Gastroesophageal sphincter (tissue), 4 donors: ENCODE results near the gene FBXL4. TPM values are rescaled to one million over a fixed set of nuclear protein-coding genes. Genes with fewer than 3 reads are reported as not detected.

Source experiments
- ATAC-seq: fragments of 150-250 bp; one replicate; pipeline ENCODE4 v1.9.1; 2016; ENCODE audit warnings: mild to moderate bottlenecking, moderate library complexity
- H3K27ac ChIP-seq, 4 donors: fragments of 200-600 bp; sonication (generic) in 3 of 4; 1 replicate in 3 of 4; 2 replicates in 1 of 4; pipeline ENCODE4 v1.5.1; 2016 to 2019
- H3K27me3 ChIP-seq: fragments of 200-600 bp; sonication (generic); one replicate; pipeline ENCODE4 v1.5.1; 2019
- H3K36me3 ChIP-seq, 2 donors: fragments of 200-600 bp; sonication (generic); one replicate each; pipeline ENCODE4 v1.5.1; 2019; ENCODE audit warnings: control low read depth in 1 of 2
- H3K4me1 ChIP-seq, 3 donors: fragments of 200-600 bp; sonication (generic); 1 replicate in 2 of 3; 2 replicates in 1 of 3; pipeline ENCODE4 v1.5.1; 2016 to 2019; ENCODE audit warnings: control low read depth in 2 of 3
- H3K4me3 ChIP-seq, 2 donors: fragments of 200-600 bp; sonication (generic); one replicate each; pipeline ENCODE4 v1.5.1; 2019; ENCODE audit warnings: mild to moderate bottlenecking in 1 of 2, moderate library complexity in 1 of 2
- H3K9me3 ChIP-seq, 3 donors: fragments of 200-600 bp; sonication (generic); one replicate each; pipeline ENCODE4 v1.5.1; 2017 to 2019; ENCODE audit warnings: control low read depth in 2 of 3
- EP300 ChIP-seq: sonication (generic); formaldehyde crosslinking; IDR thresholded peaks from one replicate; pipeline ENCODE4 v1.6.1; 2017; ENCODE audit warnings: antibody characterized with exemption, mild to moderate bottlenecking
- POLR2A ChIP-seq, 2 donors: fragments of 450-650 bp; IDR thresholded peaks; one replicate each; pipeline ENCODE4 v1.6.1; 2017; ENCODE audit warnings: antibody characterized with exemption in 2 of 2, mild to moderate bottlenecking in 2 of 2, moderate library complexity in 1 of 2
- POLR2AphosphoS5 ChIP-seq: sonication (generic); formaldehyde crosslinking; IDR thresholded peaks from one replicate; pipeline ENCODE4 v1.6.1; 2017; ENCODE audit warnings: antibody characterized with exemption
- WGBS, 2 donors: methylation state at CpG; one replicate each; pipeline ENCODE4 v1.1.5; 2018; ENCODE audit warnings: low coverage in 1 of 2; 5-methylcytosine and 5-hydroxymethylcytosine counted together
- total RNA-seq, 4 donors: library from RNA; depleted of rRNA; stranded (reverse); fragments of >200 nt; gene quantifications; one replicate each; pipeline ENCODE4 v1.1.0, GENCODE V29; 2016
- TF ChIP-seq, protein P1 (sequence below), 4 experiments: fragments of 200-600 bp in 2 of 4; fragments of 450-650 bp in 2 of 4; sonication (generic) in 1 of 4; IDR thresholded peaks; one replicate each; pipeline ENCODE4 v1.5.1; 2017 to 2019; ENCODE audit warnings: antibody characterized with exemption in 4 of 4, mild to moderate bottlenecking in 2 of 4, moderate library complexity in 2 of 4

The FBXL4 gene
- total RNA-seq, 4 donors from 2014 or later = 15.6 to 21.9 (median 18.8) TPM

DNA sequence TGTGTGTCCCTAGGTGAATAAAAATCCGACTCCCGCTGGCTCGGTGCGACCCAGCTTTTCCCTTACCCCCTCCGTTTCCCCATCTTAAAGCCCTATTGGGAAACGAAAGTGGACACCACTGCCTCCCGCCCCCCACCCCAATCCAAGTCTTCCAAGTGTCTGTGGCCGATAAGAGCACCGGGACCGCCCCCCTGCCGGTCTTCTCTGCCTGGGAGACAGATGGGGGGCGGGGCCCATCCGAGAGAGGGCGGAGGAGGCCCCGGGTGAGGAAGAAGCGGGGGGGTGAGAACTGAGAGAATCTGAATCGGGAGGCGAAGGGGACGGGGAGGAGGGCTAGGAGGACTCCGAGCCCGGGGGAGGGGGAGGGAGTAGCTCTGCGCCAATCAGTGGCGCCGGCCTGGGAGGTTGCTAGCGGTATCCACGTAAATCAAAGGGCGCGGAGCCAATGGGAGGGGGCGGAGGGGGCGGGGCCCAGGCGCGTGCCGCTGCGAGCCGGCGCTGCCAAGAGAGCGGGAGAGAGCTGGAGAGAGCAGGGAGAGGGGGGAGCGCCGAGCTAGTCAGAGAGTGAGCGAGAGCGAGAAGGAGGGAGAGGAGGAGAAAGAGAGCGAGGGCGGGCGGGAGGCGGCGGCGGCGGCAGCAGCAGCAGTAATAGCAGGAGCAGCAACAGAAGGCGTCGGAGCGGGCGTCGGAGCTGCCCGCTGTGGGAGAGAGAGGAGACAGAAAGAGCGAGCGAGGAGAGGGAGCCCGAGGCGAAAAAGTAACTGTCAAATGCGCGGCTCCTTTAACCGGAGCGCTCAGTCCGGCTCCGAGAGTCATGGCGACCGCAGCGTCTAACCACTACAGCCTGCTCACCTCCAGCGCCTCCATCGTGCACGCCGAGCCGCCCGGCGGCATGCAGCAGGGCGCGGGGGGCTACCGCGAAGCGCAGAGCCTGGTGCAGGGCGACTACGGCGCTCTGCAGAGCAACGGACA lies 113.4 kb downstream of the FBXL4 start, which contains the start of gene POU3F2:
TSS of gene POU3F2 (plus strand) at position 515 of the 972 bp plus-strand sequence. CDS start at position 815, 300 bp downstream.
- TF ChIP-seq EP300 (no peak), POLR2AphosphoS5 (no peak), POLR2A (IDR thresholded peaks at IDR 0.05) (no peak)
- TF ChIP-seq, protein P1, sequence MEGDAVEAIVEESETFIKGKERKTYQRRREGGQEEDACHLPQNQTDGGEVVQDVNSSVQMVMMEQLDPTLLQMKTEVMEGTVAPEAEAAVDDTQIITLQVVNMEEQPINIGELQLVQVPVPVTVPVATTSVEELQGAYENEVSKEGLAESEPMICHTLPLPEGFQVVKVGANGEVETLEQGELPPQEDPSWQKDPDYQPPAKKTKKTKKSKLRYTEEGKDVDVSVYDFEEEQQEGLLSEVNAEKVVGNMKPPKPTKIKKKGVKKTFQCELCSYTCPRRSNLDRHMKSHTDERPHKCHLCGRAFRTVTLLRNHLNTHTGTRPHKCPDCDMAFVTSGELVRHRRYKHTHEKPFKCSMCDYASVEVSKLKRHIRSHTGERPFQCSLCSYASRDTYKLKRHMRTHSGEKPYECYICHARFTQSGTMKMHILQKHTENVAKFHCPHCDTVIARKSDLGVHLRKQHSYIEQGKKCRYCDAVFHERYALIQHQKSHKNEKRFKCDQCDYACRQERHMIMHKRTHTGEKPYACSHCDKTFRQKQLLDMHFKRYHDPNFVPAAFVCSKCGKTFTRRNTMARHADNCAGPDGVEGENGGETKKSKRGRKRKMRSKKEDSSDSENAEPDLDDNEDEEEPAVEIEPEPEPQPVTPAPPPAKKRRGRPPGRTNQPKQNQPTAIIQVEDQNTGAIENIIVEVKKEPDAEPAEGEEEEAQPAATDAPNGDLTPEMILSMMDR (IDR thresholded peaks at IDR 0.05) = no peak
- Histone ChIP-seq H3K4me1 (peaks cover 0 to 56% (median 34%) of the 10 kb centered on the region in 3 donors), H3K4me3 (peak within 1 kb of the TSS; percentile 41 to 64), H3K36me3 (no peaks in the 10 kb centered on the region), H3K9me3 (no peaks in the 10 kb centered on the region), H3K27ac (peak within 1 kb of the TSS in 1 of 4 donors; percentile 13), H3K27me3 (peaks cover 96% of the 10 kb centered on the region)
- 0% methylated on average over 23 to 27 of the region's 83 CpGs for WGBS, 2 donors
- peak; percentile 57 for ATAC-seq

DNA sequence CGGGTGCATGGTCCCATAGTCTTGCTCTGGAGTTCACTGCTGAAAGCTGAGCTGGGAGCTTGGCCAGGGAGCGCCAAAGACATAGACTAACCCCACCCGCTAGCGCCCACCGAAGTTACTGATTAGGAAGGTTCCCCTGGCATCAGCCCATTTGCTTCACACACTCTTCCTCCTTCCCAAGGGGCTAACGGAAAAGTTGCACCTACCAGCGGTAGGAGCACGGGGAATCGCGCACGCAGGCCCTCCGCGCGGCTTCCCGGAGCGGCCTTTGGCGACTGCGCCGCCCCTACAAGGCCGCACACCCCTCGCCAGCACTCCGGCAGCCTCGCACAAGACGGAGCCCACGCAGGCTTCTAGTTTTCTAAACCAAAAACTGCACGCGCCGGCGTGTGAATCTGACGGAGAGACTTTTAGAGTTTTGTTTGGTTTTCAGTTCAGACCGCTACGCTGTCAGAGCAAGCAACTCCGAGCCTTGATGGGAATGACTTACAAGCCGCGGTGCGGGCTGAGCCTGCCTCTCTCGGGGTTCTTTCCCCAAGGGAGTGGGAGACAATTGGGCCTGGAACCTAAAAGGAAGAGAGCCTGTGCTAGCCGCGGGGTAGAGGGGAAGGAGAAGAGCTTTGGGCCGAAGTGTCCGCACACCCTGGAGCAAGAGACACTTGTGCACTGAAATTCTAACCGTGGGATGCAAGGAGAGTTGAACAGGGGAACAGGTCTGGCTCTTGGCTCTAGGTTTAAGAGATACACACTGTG lies 114.3 kb downstream of the FBXL4 start:
- H3K9me3 ChIP-seq = no peaks in the 10 kb centered on the region
- H3K4me1 ChIP-seq = peaks cover 0 to 57% (median 34%) of the 10 kb centered on the region in 3 donors
- H3K36me3 ChIP-seq = no peaks in the 10 kb centered on the region
- no peak overlapping the region for H3K27ac ChIP-seq
- H3K4me3 ChIP-seq = peak overlapping the region; percentile 41 to 64
- TF ChIP-seq POLR2AphosphoS5 (no peak), EP300 (no peak), POLR2A (IDR thresholded peaks at IDR 0.05) (no peak)
- TF ChIP-seq, protein P1 (IDR thresholded peaks at IDR 0.05) = no peak
- 0% methylated on average over 4 to 6 of the region's 42 CpGs for WGBS, 2 donors
- peaks cover 96% of the 10 kb centered on the region for H3K27me3 ChIP-seq
- ATAC-seq = no peak

DNA sequence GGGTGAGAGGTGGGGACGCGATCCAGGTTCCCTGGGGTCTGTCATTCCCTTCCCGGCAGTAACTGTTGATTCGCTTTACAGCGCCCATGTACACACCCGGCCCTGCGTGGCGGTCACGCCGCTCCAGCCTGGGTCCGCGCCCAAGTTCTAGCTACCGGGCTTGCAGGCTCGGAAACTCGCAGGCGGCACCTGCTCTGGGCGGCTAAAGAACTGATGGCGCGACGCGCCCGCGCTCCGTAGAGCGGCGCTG lies 114.8 kb downstream of the FBXL4 start:
- no peaks in the 10 kb centered on the region for H3K36me3 ChIP-seq
- TF ChIP-seq, protein P1 (IDR thresholded peaks at IDR 0.05) = peak in 1 of 4 experiments; percentile 18
- TF ChIP-seq POLR2AphosphoS5 = no peak
- no peak overlapping the region for H3K27ac ChIP-seq
- no peak for ATAC-seq
- H3K27me3 ChIP-seq = peaks cover 96% of the 10 kb centered on the region
- no peaks in the 10 kb centered on the region for H3K9me3 ChIP-seq
- 0% methylated on average over 5 of the region's 26 CpGs; no CpG with 5 or more reads in 1 of the 2 donors for WGBS, 2 donors
- peak overlapping the region; percentile 41 to 64 for H3K4me3 ChIP-seq
- H3K4me1 ChIP-seq = peaks cover 0 to 62% (median 34%) of the 10 kb centered on the region in 3 donors

DNA sequence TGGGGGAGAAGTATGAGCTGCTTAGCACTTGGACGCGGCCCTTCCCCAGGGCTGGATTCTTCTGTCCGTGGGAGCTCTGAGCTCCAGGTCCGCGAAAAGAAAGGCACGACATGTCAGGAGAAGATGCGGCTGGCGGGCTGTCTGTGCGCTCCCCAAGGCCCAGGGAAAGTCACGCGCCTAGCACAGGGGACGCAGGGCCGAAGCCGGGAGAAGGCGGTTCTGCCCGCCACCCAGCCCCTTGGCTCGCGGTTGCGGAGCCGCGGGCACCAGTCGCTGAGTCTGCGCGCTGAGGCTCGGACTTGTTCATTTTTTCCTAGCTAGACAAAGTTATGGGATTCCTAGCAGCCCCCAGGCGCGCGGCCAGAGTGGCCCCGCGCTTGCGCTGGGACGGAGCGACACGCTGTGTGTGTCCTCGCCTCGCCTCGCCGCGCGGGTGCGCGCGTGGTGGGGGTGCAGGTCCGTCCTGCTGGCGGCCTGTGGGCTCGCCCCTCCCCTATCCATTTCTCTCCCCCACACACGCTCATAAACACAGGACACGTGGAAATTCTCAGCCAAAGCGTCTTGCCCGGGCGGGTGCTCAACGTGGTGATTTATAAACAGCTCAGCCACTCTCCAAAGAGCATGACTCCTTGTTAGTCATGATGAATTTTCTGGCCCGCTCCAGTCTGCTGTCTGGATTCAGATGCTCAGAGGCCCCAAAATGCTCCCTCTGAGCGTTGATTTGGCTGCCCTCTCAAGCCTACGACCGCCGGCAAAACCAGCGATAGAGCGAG lies 115.3 kb downstream of the FBXL4 start:
- peak; percentile 3 for ATAC-seq
- peaks cover 0 to 67% (median 39%) of the 10 kb centered on the region in 3 donors for H3K4me1 ChIP-seq
- TF ChIP-seq EP300 (no peak), POLR2AphosphoS5 (no peak), POLR2A (IDR thresholded peaks at IDR 0.05) (no peak)
- TF ChIP-seq, protein P1 (IDR thresholded peaks at IDR 0.05) = no peak
- H3K36me3 ChIP-seq = no peaks in the 10 kb centered on the region
- 0% methylated on average over 8 of the region's 59 CpGs; no CpG with 5 or more reads in 1 of the 2 donors for whole genome bisulfite sequencing, 2 donors
- H3K4me3 ChIP-seq = peak overlapping the region in 1 of 2 donors; percentile 64
- no peaks in the 10 kb centered on the region for H3K9me3 ChIP-seq
- H3K27me3 ChIP-seq = peaks cover 96% of the 10 kb centered on the region
- H3K27ac ChIP-seq = no peak overlapping the region
